PFSK-1 (cell line): ENCODE measurements around the gene YTHDF1.

Experiments
- FOXP2 ChIP-seq: optimal IDR thresholded peaks from 2 replicates; pipeline ENCODE3; 2011; ENCODE audit warnings: borderline replicate concordance, control low read depth, inconsistent platforms; ENCODE audit not compliant: insufficient read depth; ENCODE audit errors: extremely low read length, extremely low read depth
- POLR2AphosphoS5 ChIP-seq: IDR thresholded peaks from 2 replicates; pipeline ENCODE4 v1.6.1; 2012; ENCODE audit warnings: low read depth, mild to moderate bottlenecking, control low read depth, low read length, moderate library complexity
- SIN3A ChIP-seq: IDR thresholded peaks from 2 replicates; pipeline ENCODE4 v1.6.1; 2012; ENCODE audit warnings: mild to moderate bottlenecking, low read length, moderate library complexity, borderline replicate concordance; ENCODE audit not compliant: insufficient read depth
- TAF1 ChIP-seq: IDR thresholded peaks from 2 replicates; pipeline ENCODE4 v1.6.1; 2012; ENCODE audit warnings: low read length, control low read depth, borderline replicate concordance; ENCODE audit not compliant: insufficient read depth
- TF ChIP-seq, protein P1 (sequence below), 2 experiments: IDR thresholded peaks; 2 replicates each; pipeline versions ENCODE4 v1.6.1 to v1.8.0; 2011 to 2012; ENCODE audit warnings: low read depth in 2 of 2, low read length in 2 of 2, control low read depth in 1 of 2, inconsistent platforms in 1 of 2, mild to moderate bottlenecking in 1 of 2, moderate library complexity in 1 of 2; ENCODE audit not compliant: insufficient read depth in 1 of 2

GRCh38 chr20:63189322-63189642, 26.6 kb downstream of the YTHDF1 start:
- TF ChIP-seq TAF1 (no peak), SIN3A (no peak), POLR2AphosphoS5 (no peak), FOXP2 (no peak)
- TF ChIP-seq, protein P1, sequence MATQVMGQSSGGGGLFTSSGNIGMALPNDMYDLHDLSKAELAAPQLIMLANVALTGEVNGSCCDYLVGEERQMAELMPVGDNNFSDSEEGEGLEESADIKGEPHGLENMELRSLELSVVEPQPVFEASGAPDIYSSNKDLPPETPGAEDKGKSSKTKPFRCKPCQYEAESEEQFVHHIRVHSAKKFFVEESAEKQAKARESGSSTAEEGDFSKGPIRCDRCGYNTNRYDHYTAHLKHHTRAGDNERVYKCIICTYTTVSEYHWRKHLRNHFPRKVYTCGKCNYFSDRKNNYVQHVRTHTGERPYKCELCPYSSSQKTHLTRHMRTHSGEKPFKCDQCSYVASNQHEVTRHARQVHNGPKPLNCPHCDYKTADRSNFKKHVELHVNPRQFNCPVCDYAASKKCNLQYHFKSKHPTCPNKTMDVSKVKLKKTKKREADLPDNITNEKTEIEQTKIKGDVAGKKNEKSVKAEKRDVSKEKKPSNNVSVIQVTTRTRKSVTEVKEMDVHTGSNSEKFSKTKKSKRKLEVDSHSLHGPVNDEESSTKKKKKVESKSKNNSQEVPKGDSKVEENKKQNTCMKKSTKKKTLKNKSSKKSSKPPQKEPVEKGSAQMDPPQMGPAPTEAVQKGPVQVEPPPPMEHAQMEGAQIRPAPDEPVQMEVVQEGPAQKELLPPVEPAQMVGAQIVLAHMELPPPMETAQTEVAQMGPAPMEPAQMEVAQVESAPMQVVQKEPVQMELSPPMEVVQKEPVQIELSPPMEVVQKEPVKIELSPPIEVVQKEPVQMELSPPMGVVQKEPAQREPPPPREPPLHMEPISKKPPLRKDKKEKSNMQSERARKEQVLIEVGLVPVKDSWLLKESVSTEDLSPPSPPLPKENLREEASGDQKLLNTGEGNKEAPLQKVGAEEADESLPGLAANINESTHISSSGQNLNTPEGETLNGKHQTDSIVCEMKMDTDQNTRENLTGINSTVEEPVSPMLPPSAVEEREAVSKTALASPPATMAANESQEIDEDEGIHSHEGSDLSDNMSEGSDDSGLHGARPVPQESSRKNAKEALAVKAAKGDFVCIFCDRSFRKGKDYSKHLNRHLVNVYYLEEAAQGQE (IDR thresholded peaks at IDR 0.05; ENCODE audit: insufficient read depth in 1 of 2, low read depth in 2 of 2, low read length in 2 of 2), result no peak
